Prostate gland (tissue), 2 donors: ENCODE data around the gene TBC1D2B.
A peak's percentile ranks its signal among the peaks of the same experiment; 100 is the strongest.

Experiments used
- POLR2A ChIP-seq: fragments of 450-650 bp; IDR thresholded peaks from one replicate; pipeline ENCODE4 v1.6.1; 2016; ENCODE audit warnings: antibody characterized with exemption, mild to moderate bottlenecking
- TF ChIP-seq, protein P1 (sequence below), 4 experiments: fragments of 200-600 bp in 2 of 4; fragments of 450-650 bp in 2 of 4; sonication (generic) in 2 of 4; IDR thresholded peaks; 1 replicate in 3 of 4; 2 replicates in 1 of 4; pipeline ENCODE4 v1.5.1; 2016 to 2019; ENCODE audit warnings: antibody characterized with exemption in 4 of 4, mild to moderate bottlenecking in 2 of 4, moderate library complexity in 2 of 4

DNA sequence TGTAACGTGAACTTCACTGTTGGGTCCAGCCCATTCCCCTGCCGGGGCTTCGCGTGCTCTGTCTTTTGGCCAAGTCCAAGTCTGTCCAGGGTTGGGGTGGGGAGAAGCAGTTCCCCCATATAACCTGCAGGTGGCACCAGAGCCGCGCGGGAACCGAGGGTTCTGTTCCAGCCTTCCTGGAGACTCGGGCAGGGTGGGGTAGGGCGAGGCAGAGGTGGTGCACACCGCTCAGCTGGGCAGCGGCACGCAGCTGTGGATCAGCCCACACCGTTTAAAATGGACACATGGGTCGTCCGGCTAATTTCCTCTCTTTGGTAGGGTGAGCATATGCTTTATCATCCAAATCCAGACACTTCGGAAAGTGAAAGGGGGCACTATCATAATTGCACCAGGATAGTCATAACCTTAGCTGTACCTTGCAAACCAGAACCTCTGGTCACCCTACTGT is 118.1 kb downstream of the TBC1D2B start:
- TF ChIP-seq POLR2A, result no peak
- TF ChIP-seq, protein P1, sequence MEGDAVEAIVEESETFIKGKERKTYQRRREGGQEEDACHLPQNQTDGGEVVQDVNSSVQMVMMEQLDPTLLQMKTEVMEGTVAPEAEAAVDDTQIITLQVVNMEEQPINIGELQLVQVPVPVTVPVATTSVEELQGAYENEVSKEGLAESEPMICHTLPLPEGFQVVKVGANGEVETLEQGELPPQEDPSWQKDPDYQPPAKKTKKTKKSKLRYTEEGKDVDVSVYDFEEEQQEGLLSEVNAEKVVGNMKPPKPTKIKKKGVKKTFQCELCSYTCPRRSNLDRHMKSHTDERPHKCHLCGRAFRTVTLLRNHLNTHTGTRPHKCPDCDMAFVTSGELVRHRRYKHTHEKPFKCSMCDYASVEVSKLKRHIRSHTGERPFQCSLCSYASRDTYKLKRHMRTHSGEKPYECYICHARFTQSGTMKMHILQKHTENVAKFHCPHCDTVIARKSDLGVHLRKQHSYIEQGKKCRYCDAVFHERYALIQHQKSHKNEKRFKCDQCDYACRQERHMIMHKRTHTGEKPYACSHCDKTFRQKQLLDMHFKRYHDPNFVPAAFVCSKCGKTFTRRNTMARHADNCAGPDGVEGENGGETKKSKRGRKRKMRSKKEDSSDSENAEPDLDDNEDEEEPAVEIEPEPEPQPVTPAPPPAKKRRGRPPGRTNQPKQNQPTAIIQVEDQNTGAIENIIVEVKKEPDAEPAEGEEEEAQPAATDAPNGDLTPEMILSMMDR (IDR thresholded peaks at IDR 0.05), result peak; percentile 77 to 96 (median 84)
